Brain microvascular endothelial cell (primary cell): ENCODE measurements around the gene XXYLT1.

Source experiments
- DNase-seq: peaks from one replicate; pipeline ENCODE4 v3.0.0-alpha.2; 2020
- H3K27ac ChIP-seq: fragments of 250-450 bp; sonication (Bioruptor Pico); 2 replicates; pipeline ENCODE4 v1.5.1; 2020; ENCODE audit warnings: mild to moderate bottlenecking, moderate library complexity
- H3K27me3 ChIP-seq: fragments of 250-450 bp; sonication (Bioruptor Pico); replicated peaks from 2 replicates; pipeline ENCODE4 v1.5.1; 2020; ENCODE audit warnings: mild to moderate bottlenecking
- H3K36me3 ChIP-seq: fragments of 250-450 bp; sonication (Bioruptor Pico); replicated peaks from 2 replicates; pipeline ENCODE4 v1.5.1; 2020; ENCODE audit warnings: mild to moderate bottlenecking
- H3K4me3 ChIP-seq: 2 replicates; pipeline ENCODE4 v1.5.1; 2011; ENCODE audit warnings: low read depth, mild to moderate bottlenecking, control low read depth, low read length, moderate library complexity
- CTCF ChIP-seq: IDR thresholded peaks from 2 replicates; pipeline ENCODE4 v1.5.1; 2011; ENCODE audit warnings: low read depth, mild to moderate bottlenecking, moderate library complexity, low read length, control low read depth, inconsistent platforms; ENCODE audit errors: missing control alignments
- in situ Hi-C: cut with HindIII; loops from 2 replicates; pipeline ENCODE4 v1.10.0; 2017; ENCODE audit warnings: low sequenced_read_pairs, low pct_ligation_motif_present

XXYLT1 gene

GRCh38 chr3:195084746-195085145, 186.2 kb downstream of the XXYLT1 start:
- Histone ChIP-seq H3K27me3 (no peaks in the 10 kb centered on the region), H3K4me3 (no peak overlapping the region), H3K27ac (no peak overlapping the region), H3K36me3 (no peaks in the 10 kb centered on the region)
- no peak for DNase-seq
- in situ Hi-C loops = no loop called here
- TF ChIP-seq CTCF = no peak

- DNase-seq = no peak
- in situ Hi-C loops = no loop called here
- Histone ChIP-seq H3K4me3 (no peak overlapping the region), H3K27ac (no peak overlapping the region), H3K36me3 (no peaks in the 10 kb centered on the region), H3K27me3 (no peaks in the 10 kb centered on the region)
- no peak for TF ChIP-seq CTCF
These were observed 187.3 kb downstream of the XXYLT1 start for GRCh38 chr3:195083659-195084058.

GRCh38 chr3:195082811-195083210, 188.1 kb downstream of the XXYLT1 start:
- H3K36me3 ChIP-seq = no peaks in the 10 kb centered on the region
- H3K27me3 ChIP-seq = no peaks in the 10 kb centered on the region
- no peak overlapping the region for H3K27ac ChIP-seq
- no peak for TF ChIP-seq CTCF
- DNase-seq = no peak
- in situ Hi-C loops = no loop called here
- no peak overlapping the region for H3K4me3 ChIP-seq

GRCh38 chr3:195081242-195081963, 189.6 kb downstream of the XXYLT1 start:
- DNase-seq = peak; percentile 55
- in situ Hi-C loops = no loop called here
- Histone ChIP-seq H3K27ac (no peak overlapping the region), H3K27me3 (no peaks in the 10 kb centered on the region), H3K4me3 (no peak overlapping the region), H3K36me3 (no peaks in the 10 kb centered on the region)
- no peak for TF ChIP-seq CTCF

GRCh38 chr3:195080571-195081151, 190.3 kb downstream of the XXYLT1 start:
- no peaks in the 10 kb centered on the region for H3K27me3 ChIP-seq
- H3K27ac ChIP-seq = no peak overlapping the region
- no peak for TF ChIP-seq CTCF
- in situ Hi-C loops = no loop called here
- no peak overlapping the region for H3K4me3 ChIP-seq
- H3K36me3 ChIP-seq = no peaks in the 10 kb centered on the region
- DNase-seq = no peak
